ENCODE results near the gene SYNJ2.

SYNJ2 gene

DNA sequence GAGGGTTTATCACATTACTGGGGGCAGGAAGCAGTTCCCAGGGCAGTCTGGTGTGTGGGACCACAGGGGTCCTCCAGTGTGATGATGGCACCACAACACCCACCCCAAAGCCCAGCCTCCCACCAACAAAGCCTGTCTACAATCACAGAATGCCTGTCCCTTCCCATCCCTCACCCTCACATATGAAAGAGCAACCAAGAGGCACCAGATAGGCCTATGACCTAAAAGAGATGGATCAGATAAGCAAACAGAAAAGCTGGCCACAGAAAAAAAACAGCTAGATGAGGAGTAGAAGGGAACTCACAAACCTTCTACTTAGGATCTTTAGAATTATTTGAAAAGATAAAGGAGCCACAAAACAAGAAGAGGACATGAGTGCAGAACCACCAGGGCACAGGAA lies 132.1 kb downstream of the SYNJ2 start:
- no peak for DNase-seq (ENCODE audit: extremely low read depth in 1 of 2, low read depth in 1 of 2)

GRCh38 chr6:158115102-158115501 lies 133.4 kb downstream of the SYNJ2 start:
- DNase-seq (ENCODE audit: extremely low read depth in 1 of 2, low read depth in 1 of 2), result no peak

DNA sequence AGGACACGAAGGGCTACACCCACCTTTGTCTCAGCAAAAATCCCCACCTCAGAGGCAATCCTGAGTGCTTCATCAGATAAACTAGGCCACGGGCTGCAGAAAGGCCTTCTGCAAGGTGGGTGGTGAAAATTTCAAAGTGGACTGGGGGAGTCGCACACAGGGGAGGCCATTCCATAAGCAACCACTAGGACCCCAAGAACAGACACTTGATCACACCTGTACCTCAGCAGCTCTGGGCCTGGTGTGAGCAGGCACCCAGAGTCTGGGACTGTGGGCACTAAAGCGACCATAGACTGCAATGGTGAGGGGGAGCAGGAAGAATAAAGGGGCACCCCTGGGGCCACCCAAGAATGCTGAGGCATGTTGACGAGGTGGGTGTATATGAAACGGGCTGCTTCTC lies 133.8 kb downstream of the SYNJ2 start:
- DNase-seq (ENCODE audit: extremely low read depth in 1 of 2, low read depth in 1 of 2), result no peak

DNA sequence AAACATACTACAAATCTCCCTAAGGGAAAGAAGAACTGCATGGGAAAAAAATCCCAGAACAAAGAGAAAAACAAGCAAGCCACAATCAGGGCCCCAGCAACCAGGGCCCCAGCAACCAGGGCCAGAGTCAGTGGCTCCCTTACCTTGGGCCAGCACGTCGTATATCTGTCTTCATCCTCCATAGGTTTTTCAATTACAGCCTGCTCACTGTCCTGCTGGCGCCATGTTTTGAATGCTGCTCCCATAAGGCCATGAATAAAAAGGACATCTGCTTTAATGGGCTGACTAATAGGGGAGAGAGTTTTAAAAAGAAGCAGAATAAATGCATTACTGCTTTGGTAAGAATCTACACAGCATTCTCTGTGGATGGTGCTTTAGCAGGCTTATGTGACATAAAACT lies 137.2 kb downstream of the SYNJ2 start:
- DNase-seq (ENCODE audit: extremely low read depth in 1 of 2, low read depth in 1 of 2), result no peak

GRCh38 chr6:158121335-158121734 lies 139.7 kb downstream of the SYNJ2 start:
- no peak for DNase-seq (ENCODE audit: extremely low read depth in 1 of 2, low read depth in 1 of 2)

GRCh38 chr6:158122048-158122447 lies 140.4 kb downstream of the SYNJ2 start:
- DNase-seq (ENCODE audit: extremely low read depth in 1 of 2, low read depth in 1 of 2), result no peak

- DNase-seq (ENCODE audit: extremely low read depth in 1 of 2, low read depth in 1 of 2), result no peak
Observed at GRCh38 chr6:158124288-158124687, 142.6 kb downstream of the SYNJ2 start.

DNA sequence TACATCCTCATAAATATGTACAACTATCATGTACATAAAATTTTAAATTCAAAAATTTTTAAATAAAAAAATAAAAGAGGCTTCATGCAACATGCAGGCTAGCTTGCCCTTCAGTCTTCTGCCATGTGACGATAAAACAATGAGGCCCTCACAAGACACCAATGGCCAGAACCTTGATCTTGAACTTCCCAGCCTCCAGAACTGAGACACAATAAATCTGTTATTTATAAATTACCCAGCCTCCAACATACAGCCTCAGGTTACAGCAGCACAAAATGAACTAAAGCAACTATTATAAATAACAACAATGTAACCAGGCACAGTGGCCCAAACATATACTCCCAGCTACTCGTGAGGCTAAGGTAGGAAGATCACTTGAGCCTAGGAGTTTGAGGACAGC lies 143.6 kb downstream of the SYNJ2 start:
- DNase-seq (ENCODE audit: extremely low read depth in 1 of 2, low read depth in 1 of 2), result no peak

DNA sequence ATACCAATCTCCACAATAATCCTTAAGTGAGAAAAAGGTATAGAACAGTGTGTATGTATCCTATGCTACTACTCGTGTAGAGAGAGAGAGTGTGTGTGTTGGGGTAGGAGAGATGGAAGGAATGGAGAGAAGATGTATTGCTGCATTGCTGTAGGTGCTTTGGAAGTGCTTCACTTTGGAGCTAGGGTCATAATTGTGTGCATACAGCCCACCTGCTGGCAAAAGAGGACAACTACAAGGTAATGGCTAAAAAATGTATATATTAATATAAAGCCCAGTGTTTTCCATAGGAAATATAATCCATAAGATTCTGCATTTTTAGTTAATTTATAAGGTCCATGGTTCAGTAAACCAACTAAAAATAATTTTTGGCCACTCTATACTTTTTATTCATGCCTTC lies 150.3 kb downstream of the SYNJ2 start:
- DNase-seq (ENCODE audit: extremely low read depth in 1 of 2, low read depth in 1 of 2), result no peak

DNA sequence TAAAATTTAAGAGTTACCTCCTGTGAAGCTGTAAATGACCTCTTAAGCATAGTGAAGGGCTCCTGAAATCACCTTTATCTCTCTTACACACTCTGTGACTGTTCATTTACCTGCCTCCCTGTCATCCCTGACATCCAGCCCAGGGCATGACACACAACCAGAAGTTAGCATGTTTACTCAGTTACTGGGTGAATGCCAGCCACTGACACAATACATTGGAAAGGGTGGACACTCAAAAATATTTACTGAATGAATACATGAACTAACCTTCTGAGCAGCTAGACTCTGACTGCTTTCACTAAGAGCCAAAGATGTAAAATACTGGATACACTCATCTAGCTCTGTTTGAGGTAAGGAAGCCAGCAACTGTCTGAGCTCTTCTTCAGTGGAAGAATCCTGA lies 161.1 kb downstream of the SYNJ2 start:
- DNase-seq (ENCODE audit: extremely low read depth in 1 of 2, low read depth in 1 of 2), result no peak

- no peak for DNase-seq (ENCODE audit: extremely low read depth in 1 of 2, low read depth in 1 of 2)
Observed at GRCh38 chr6:158143700-158144099, 162.0 kb downstream of the SYNJ2 start.
